NCI-H2081 treated with DMSO at 0.1 percent for 48 hours (cell line): ENCODE results near the gene CDH4.

ENCODE experiments used
- DNase-seq: peaks from one replicate; lab custom pipeline; 2025; lab: John Stamatoyannopoulos, UW

Gene CDH4

GRCh38 chr20:61880706-61881105 lies 628.6 kb downstream of the CDH4 start:
- no peak for DNase-seq

GRCh38 chr20:61881416-61881815 lies 629.4 kb downstream of the CDH4 start:
- no peak for DNase-seq

GRCh38 chr20:61881861-61882260 lies 629.8 kb downstream of the CDH4 start:
- no peak for DNase-seq

- DNase-seq = no peak
These were observed 630.9 kb downstream of the CDH4 start for GRCh38 chr20:61882716-61883615.

GRCh38 chr20:61883857-61884393 lies 631.9 kb downstream of the CDH4 start:
- no peak for DNase-seq

DNA sequence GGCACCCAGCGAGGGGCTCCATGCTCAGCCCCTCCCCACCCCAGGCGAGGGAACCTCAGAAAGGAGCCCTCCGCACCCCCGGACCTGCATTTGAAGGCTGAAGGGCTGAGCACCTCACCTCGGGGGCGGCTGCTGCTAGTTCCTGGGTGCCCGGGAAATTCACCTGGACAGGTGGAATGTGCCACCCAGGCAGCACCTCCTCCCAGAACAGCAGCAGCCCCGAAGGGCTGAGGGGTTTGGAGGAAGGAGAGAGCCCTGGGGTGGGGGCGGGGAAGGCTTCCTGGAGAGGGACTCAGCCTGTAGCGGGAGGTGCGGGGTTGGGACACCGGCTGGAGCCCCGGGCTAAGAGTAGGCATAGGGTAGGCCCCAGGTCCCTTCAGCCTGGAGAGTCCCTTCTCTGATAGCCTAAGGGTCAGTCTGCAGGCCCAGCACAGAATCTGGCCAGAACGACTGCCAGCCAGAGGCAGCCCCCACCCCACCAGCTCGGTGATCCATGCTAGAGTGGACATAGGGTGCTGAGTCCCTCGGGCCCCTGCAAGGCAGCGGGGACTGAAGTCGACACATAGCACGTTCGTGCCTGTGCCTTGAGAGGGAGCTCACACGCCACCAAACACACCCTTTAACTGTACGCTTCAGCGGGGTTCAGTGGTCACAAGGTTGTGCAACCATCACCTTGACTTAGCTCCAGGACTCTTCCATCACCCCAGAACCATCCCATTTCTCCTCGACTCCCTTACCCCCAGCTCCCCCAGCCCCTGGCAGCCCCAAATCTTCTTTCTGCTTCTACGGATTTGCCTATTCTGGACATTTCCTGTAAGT lies 632.7 kb downstream of the CDH4 start:
- no peak for DNase-seq

DNA sequence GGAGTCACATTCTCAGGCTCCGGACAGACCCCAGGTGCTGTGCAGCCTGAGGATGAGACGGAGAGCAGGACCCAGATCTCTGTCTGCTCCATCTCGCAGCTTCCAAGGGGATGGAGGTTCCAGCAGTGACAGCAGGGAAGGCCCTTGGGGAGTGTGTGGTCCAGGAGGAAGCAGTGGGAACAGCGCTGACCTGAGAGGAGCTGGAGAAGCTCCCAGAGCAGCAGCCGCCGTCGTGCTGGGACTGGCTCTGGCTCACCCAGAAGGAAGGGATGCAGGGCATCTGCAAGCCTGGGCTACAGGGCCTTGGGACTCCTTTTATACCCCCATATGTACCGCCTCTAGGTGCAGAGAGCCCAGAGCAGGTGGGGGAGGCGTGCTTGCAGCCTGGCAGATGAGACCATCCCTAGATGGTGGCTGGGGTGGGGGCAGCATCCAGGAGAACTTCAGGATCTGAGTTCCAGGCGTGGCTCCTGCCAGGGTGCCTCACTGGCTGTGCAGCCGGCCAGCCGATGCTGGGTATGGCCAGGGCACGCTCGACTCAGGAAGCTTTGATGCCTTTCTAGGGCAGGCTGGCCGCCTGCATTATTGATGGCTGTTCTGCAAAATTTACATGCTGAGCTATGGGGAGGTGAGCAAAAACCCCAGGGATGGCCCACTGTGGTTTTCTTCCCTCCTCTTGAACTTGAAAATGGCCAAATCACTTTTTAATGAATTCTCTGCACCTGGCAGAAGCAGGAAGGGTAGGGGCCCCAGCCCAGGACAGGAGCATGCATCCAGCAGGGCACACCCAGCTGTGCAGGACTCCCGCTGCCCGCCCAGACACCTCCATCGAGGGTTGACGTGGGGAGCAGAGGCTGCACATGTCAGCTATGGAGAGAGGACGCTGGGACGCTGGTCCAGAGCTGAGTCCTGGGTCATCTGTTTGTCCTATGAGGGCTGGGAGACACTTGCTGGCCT lies 634.0 kb downstream of the CDH4 start:
- no peak for DNase-seq

DNA sequence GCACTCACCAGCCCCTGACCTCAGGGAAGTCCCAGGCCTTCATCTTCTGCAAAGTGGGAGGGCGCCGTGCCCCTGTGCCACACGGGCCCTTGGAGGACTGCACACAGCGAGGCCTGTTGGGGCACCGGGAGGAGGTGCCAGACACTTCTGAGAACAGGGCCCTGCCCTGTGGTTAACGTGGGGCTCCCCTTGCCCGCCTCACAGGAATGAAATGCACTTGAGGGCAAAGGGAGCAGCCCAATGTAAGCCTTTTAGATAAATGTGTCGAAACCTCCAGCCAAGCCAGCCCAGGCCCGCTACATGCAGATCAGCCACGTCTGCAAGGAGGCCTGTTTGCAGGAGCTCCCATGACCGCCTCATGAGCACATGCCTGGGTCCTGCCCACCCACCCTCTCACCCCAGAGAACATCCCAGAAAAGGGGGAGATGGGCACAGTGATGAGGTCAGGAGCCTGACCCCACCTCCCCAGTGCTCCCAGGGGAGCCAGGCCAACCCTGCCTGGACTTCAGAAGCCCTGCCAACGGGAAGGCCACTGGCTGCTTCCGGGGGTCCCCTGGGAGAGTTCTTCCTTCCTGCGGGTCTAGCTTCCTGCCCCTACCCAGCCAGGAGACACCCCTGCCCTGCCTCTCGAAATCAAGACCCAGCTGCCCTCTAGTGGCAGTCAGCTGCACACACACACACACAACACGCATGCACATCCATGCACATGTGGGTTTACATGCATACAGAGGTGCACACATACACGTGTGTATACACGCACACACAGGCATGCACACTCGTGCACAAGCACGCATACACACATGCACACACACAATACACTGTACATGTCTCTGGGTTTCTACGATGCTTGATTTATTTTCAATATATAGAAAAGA lies 634.9 kb downstream of the CDH4 start:
- no peak for DNase-seq

DNA sequence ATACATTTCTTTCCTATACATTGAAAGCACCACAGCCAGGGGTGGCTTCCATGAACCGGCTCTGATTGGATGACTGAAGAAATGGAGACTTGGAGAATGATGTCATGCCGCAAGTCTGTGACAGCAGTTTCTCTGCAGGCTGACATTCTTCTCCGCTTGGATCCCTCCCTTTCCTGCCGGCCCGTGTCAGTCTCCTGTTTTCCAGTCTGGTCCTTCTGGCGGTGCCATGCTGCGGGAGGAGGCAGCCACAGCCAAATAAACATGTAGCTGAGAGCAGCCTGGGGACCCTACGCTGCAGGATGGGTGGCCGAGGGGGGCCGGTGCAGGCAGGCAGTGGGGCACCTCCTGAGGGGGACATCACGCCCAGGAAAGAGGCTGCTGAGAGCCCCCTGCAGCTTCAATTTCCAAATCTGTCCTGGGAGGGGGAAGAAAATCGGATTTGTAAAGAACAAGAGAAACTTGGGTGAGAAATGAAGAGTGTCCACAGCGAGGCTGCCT lies 635.6 kb downstream of the CDH4 start:
- DNase-seq = no peak

GRCh38 chr20:61888101-61888865 lies 636.2 kb downstream of the CDH4 start:
- no peak for DNase-seq

- DNase-seq = no peak
These were observed 637.6 kb downstream of the CDH4 start for GRCh38 chr20:61889659-61890058.

DNA sequence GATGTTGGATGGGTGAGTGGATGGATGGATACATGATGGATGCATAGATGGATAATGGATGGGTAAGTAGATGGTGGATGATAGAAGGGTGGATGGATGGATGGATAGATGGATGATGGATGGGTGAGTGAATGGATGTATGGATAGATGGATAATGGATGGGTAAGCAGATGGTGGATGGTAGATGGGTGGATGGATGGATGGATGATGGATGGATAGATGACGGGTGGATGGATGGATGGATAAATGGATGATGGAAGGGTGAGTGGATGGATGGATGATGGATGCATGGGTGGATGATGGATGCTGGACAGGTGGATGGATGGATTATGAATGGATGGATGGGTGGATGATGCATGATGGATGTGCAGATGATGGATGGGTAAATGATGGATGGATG lies 638.1 kb downstream of the CDH4 start:
- no peak for DNase-seq

DNA sequence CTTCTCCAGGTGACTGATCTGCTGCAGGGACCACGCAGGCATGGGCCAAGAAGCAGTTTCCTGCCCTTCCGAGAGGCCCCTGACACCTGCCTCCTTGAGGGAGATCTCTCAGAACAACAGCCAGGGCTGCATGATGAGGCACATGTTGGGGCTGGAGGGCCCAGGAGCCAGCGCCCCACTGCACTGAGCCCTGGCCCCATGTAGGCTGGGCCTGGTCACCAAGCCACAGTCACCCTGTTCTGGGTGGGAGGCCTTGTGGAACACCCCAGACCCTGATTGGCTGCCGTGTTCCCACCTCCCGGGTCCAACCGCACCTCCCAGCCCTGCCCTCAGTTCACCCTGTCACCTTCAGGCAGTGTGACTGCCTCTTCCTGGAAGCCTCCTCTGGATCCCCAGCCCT lies 639.4 kb downstream of the CDH4 start:
- DNase-seq = no peak

DNA sequence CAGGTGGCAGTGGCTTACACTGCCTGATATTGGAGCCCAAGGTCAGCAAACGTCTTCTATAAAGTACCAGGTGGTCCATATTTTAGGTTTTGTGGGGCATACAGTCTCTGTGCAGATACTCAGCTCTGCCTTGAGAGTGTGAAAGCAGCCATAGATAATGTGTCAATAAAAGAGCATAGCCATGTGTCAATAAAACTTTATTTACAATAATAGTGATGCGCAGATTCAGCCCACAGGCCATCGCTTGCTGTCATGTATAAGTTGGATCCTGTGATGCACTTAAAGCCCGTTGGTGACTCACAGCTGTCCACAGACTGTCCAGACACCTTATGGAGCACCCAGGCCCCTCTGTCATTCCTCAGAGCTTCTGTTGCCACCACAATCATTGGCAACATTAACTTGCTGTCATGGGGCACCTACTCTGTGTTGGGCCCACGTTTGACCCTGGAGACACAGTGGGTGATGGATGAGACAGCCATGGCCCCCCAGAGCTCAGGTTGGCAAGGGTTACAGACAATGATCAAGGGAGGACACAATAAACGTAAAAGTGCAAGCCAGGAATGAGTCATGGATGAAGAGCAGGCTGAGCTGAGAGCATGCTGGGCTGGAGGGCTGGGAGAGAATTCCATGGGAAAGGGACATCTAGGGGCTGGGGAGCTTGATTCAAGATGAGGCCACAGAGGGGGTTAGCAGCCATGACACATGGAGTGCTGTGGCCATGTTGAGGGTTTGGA lies 640.0 kb downstream of the CDH4 start:
- no peak for DNase-seq

DNA sequence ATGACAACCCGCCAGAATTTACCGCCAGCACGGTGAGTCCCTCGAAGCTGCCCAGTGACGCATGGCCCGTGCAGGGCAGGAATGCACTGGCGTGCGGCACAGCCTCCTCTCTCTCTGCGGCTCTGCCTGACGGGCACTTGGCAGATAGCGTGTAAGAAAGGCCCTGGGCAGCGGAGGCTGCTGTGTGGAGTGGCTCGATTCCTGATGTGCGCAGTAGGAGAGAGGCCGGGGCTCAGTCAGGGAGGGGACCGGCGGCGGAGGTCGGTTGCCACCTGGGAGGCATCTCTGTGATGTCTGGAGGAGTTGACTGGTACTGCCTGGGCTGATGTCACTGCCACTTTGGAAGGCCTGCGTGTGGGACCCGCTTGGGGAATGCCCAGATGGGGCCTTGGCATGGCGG lies 643.0 kb downstream of the CDH4 start:
- no peak for DNase-seq

GRCh38 chr20:61895686-61896057 lies 643.6 kb downstream of the CDH4 start:
- no peak for DNase-seq

GRCh38 chr20:61896058-61896961 lies 644.2 kb downstream of the CDH4 start:
- DNase-seq = no peak
